Measurements from ENCODE around the gene CDC6. TPM values are rescaled to one million over a fixed set of nuclear protein-coding genes. Genes with fewer than 3 reads are reported as not detected.
A peak's percentile ranks its signal among the peaks of the same experiment; 100 is the strongest.

Gene CDC6
- total RNA-seq, 1 donor from 2014 or later: 139 TPM

DNA sequence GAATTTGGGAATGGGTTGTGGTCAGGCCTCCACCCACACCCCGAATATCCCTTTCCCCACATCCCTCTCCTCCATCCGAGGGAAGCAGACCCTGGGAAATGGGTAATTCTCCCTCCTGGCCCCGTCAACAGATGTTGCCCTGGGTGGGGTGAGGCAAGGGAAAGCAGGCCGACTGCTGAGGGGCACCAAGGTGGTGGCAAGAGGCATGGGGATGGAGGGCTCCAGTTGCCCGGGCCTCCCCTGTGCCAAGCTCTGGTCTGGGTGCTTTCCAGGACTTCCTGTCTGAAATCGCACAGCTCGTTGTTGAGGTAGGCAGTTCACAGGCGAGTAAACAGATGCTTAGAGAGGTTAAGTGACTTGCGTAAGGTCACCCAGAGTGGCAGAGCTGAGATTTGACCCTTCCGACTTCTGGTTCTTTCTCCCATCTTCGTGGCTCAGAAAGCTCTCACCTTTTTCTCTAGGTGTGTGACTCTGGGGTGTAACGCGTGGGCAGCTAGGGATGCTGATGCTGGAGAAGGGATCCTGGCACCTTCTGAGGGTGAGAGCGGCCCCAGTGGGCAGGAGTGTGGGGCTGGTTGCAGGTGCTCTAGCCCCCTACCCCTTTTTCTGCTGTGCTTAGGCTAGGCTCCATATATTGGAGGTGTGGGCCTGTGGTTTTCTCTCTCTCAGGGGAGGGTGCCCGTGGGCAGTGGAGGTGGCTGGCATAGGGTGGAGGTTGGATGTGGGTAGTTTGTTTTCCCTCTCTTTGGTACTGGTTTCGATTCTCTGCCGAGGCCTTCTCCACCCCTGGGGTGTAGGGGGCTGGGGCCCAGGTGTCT lies 38.5 kb downstream of the CDC6 start:
- peaks cover 11% of the 10 kb centered on the region for H3K36me3 Mint-ChIP-seq (ENCODE audit: low read depth)

DNA sequence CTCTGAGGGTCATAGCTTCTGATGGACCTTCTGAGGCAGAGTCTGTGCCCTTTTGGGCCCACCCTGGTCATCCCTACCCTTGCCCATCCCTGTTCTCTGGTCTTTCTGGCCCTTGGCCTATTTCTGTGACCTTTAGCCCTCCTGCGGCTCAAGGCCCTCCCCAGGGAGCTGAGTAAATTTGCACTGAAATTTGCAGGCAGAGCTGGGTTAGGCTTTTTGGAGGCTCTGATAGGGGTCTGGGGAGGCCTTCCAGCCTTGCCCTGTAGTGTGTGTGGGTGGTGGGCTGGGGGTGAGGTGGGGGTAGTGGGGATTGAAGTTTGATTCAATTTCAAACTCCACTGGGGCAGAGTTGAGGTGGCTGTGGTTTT lies 39.1 kb downstream of the CDC6 start:
- DNase-seq: no peak
- Mint-ChIP-seq H3K27ac (peak overlapping the region; percentile 93), H3K27me3 (peaks cover 2% of the 10 kb centered on the region), H3K4me1 (peaks cover 86% of the 10 kb centered on the region), H3K4me3 (peak overlapping the region; percentile 85), H3K36me3 (ENCODE audit: low read depth) (peaks cover 17% of the 10 kb centered on the region), H3K9me3 (no peaks in the 10 kb centered on the region)
- intact Hi-C loops (cut with micrococcal nuclease): loop anchor here (1.0 kb wide), 1 partner anchor 9 kb away; no protein-coding TSS in a partner anchor

More for the DNA sequence above, 38.5 kb downstream of the CDC6 start:
- peak overlapping the region; percentile 93 for H3K27ac Mint-ChIP-seq
- peaks cover 86% of the 10 kb centered on the region for H3K4me1 Mint-ChIP-seq
- intact Hi-C loops (cut with micrococcal nuclease): loop anchor here (1.0 kb wide), 1 partner anchor 8 kb away; no protein-coding TSS in a partner anchor
- H3K27me3 Mint-ChIP-seq: peaks cover 2% of the 10 kb centered on the region
- DNase-seq: peak; percentile 86
- peak overlapping the region; percentile 85 for H3K4me3 Mint-ChIP-seq
- no peaks in the 10 kb centered on the region for H3K9me3 Mint-ChIP-seq

DNA sequence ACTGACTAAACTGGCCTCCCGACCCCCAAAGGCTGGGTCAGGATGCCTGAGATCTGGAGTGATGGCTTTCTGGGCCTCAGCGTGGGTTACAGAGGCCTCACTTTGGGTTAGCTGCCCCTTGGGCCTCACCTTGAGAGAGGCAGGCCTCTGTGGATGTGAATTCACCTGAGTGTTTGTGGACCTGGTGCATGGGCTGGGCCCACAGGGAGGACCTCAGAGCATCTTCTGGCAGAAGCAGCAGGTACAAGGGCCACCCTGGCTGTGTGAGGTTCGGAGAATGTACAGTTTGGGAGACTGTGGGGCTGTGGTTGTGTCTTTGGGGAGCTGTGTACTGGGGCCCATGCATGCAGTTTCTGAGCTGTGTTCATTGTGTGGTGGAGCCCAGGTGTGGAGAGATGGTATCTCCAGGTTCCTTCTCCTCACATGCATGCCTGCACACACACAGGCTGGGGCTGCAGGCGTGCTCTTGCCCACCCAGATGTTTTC lies 39.6 kb downstream of the CDC6 start:
- Mint-ChIP-seq H3K27ac (peak overlapping the region; percentile 93), H3K36me3 (ENCODE audit: low read depth) (peaks cover 19% of the 10 kb centered on the region), H3K4me1 (peaks cover 82% of the 10 kb centered on the region), H3K27me3 (peaks cover 2% of the 10 kb centered on the region), H3K4me3 (peak overlapping the region; percentile 85), H3K9me3 (no peaks in the 10 kb centered on the region)
- intact Hi-C loops (cut with micrococcal nuclease): no loop called here
- peak; percentile 70 for DNase-seq

DNA sequence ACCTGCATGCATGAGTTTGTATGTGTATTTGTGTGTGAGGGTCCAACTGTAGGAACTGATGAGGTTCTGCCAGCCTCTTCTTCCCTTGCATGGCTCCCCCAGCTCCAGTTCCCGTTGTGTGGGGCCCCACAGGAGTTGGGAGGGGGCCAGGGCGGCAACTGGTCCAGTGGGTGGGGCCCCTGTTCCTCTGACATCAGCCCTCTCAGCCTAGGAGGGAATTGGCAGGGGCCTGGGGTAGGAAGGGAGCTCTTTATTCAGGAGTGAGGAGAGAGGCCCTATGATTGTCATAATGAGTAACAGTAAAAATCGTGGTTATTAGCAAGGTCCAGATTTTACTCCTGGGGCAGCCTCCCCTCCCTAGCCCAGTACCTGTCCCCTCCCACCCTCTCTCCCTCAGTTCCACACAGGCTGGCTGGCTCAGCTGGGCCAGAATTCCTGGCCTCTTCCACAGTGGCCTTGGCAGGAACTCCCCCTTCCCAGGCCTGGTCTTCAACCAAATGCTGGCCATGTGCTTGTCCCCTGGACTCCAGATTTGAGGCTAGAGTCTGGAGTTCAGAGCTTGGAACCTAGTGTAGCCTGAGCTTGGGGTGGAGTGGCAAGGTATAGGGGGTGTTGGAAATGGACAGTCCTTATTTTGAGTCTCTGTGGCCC lies 40.2 kb downstream of the CDC6 start:
- Mint-ChIP-seq H3K4me1 (peaks cover 81% of the 10 kb centered on the region), H3K4me3 (peak overlapping the region; percentile 85), H3K36me3 (ENCODE audit: low read depth) (peaks cover 22% of the 10 kb centered on the region), H3K27ac (peak overlapping the region; percentile 93), H3K9me3 (no peaks in the 10 kb centered on the region), H3K27me3 (no peaks in the 10 kb centered on the region)
- intact Hi-C loops (cut with micrococcal nuclease): no loop called here
- DNase-seq: no peak

DNA sequence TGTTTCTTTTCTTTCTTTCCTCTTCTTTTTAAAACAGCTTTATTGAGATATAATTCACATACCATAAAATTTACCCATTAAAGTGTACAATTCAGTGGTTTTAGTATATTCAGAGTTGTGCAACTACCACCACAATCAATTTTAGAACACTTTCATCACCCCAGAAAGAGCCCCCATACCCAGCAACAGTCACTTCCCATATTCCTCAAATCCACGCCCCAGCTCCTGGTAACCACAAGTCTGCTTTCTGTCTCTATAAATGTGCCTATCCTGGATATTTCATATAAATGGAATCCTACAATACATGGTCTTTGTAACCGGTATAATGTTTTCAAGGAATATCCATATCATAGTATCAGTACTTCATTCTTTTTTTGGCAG lies 40.7 kb downstream of the CDC6 start:
- intact Hi-C loops (cut with micrococcal nuclease): no loop called here
- Mint-ChIP-seq H3K4me3 (no peak overlapping the region), H3K36me3 (ENCODE audit: low read depth) (peaks cover 23% of the 10 kb centered on the region), H3K9me3 (no peaks in the 10 kb centered on the region), H3K27ac (no peak overlapping the region), H3K27me3 (no peaks in the 10 kb centered on the region), H3K4me1 (peaks cover 77% of the 10 kb centered on the region)
- DNase-seq: no peak

DNA sequence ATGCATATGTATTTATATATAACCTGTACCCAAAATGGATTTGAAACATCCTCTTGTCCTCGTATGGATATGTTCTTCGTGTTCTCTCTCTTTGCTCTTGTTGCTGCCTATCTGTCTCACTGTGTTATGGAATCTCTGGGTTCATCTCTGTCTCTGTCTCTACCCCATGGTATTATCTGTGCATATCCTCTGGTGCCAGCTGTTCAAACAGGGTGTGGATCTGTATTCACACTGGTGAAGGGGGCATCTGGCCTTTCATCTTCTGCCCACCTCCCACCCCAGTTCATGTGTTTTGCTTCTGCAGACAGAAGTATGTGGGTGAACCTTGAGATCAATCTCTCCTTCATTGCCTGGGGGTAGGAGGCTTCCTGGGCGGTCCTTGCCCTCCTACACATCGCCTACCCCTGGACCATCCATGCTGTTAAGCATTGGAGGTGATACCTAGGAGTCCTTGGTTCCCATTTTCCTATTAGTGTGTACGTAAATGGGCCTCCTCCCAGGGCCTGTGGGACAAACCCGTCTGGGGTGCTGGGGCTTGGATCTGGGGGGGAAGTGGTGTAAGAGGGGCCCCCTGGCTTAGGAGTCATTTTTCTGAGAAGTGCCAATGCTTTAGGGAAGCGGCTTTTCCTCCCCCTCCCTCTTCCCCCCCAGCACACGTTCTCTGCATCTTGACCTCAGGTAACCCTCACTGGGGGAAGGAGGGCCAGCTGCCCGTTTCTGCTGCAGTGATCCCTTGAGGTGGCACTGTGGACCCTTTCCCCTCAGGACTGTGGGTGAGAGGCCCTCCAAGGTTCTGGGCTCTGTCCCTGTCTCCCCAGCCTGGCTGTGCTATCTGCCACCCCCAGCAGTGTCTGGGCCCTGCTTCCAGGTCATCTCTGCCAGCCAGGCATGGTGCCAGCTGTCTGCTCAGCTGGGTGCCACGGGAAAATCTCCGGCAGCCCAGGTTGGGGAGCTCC lies 42.4 kb downstream of the CDC6 start:
- Mint-ChIP-seq H3K4me1 (peaks cover 80% of the 10 kb centered on the region), H3K4me3 (peak overlapping the region; percentile 78), H3K9me3 (no peaks in the 10 kb centered on the region), H3K36me3 (ENCODE audit: low read depth) (peaks cover 32% of the 10 kb centered on the region), H3K27me3 (no peaks in the 10 kb centered on the region), H3K27ac (peak overlapping the region; percentile 47)
- intact Hi-C loops (cut with micrococcal nuclease): loop anchor here (1.0 kb wide), 1 partner anchor 8 kb away; no protein-coding TSS in a partner anchor
- DNase-seq: peak; percentile 70

DNA sequence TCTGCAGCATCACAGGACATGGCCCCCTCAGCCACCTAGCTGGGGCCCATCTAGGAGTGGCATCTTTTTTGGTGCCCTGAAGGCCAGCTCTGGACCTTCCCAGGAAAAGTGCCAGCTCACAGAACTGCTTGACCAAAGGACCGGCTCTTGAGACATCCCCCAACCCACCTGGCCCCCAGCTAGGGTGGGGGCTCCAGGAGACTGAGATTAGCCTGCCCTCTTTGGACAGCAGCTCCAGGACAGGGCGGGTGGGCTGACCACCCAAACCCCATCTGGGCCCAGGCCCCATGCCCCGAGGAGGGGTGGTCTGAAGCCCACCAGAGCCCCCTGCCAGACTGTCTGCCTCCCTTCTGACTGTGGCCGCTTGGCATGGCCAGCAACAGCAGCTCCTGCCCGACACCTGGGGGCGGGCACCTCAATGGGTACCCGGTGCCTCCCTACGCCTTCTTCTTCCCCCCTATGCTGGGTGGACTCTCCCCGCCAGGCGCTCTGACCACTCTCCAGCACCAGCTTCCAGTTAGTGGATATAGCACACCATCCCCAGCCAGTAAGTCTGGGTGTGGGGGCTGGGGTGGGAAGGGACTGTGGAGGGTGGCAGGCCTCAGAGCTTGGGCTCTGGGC lies 43.3 kb downstream of the CDC6 start:
- Mint-ChIP-seq H3K27ac (peak overlapping the region; percentile 68), H3K4me3 (peak overlapping the region; percentile 78), H3K4me1 (peaks cover 73% of the 10 kb centered on the region), H3K27me3 (no peaks in the 10 kb centered on the region), H3K36me3 (ENCODE audit: low read depth) (peaks cover 33% of the 10 kb centered on the region), H3K9me3 (no peaks in the 10 kb centered on the region)
- intact Hi-C loops (cut with micrococcal nuclease): loop anchor here (1.0 kb wide), 1 partner anchor 7 kb away; no protein-coding TSS in a partner anchor
- no peak for DNase-seq

DNA sequence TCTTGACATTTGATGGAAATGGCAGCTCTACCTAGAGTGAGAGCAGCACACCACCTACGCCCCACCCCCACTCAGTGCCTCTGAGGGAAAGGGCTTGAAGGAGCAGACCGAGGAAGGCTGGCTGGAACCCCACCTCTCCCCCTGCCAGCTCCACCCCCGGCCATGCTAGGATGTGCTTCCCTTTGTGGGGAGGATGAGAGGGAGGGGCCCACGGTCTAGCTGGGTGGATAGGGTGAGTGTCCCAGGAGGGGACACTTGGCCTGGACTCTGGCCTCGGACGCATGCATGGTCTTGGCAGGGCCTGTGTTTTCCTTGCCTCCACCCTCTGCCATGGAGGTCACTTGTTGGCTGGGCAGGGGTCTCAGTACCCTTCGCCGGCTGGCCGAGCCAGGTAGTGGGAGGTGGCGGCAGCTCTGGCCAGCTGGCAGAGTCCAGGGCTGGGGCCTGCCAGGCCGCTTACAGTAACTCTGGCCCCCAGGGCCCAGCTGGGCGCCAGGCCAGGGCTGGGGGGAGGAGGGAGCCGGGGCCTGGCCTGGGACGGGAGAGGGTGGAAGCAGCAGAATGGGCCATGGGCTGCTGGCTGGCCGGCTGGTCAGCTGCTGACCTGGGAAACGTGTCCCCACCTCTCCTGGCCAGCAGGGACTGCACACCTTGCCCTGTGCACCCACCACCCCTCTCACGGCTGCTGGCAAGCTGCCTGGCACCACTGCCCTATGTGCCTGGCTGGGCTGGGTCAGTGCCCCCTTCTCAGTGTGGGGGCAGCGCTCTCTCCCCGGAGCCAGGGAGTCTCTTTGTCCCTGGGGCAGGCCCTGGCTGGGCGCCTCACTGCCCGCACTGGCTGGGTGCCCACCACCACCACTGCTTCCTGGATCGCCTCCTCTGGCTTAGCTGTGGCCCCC lies 44.3 kb downstream of the CDC6 start:
- Mint-ChIP-seq H3K36me3 (ENCODE audit: low read depth) (peaks cover 33% of the 10 kb centered on the region), H3K27me3 (no peaks in the 10 kb centered on the region), H3K4me3 (peak overlapping the region; percentile 53), H3K9me3 (no peaks in the 10 kb centered on the region), H3K4me1 (peaks cover 68% of the 10 kb centered on the region), H3K27ac (peak overlapping the region; percentile 68)
- intact Hi-C loops (cut with micrococcal nuclease): no loop called here
- DNase-seq: peak; percentile 71

DNA sequence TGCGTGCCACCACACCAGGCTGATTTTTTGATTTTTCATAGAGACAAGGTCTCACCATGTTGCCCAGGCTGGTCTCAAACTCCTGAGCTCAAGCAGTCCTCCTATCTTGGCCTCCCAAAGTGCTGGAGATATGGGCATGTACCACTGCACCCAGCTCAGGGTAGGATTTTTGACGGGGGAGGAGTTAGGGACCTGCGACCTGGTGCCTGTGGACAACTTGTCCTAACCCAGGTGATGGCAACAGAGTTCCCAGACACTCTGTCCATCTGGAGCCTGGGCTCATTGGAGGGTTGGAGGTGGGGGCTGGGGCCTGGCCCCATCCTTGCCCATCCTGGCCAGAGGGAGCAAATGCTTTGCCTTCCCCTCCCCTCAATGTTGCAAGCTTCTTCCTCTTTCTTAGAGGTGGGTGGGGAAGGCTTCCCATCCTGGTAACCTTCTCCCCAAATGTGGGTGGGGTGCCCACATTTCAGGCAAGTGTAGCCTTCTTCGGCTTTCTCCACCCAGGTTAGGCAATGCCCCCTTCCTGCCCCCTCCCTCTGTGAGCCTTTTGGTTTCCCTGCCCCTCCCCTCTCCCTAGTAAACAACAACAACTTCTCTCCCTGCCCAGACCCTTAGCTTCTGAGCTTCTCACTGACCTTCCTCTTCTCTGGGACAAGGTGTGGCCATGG lies 46.2 kb downstream of the CDC6 start:
- intact Hi-C loops (cut with micrococcal nuclease): no loop called here
- peak overlapping the region; percentile 72 for H3K27ac Mint-ChIP-seq
- DNase-seq: no peak
- peaks cover 40% of the 10 kb centered on the region for H3K36me3 Mint-ChIP-seq (ENCODE audit: low read depth)
- H3K9me3 Mint-ChIP-seq: no peaks in the 10 kb centered on the region
- peaks cover 66% of the 10 kb centered on the region for H3K4me1 Mint-ChIP-seq
- no peaks in the 10 kb centered on the region for H3K27me3 Mint-ChIP-seq
- H3K4me3 Mint-ChIP-seq: peak overlapping the region; percentile 70

DNA sequence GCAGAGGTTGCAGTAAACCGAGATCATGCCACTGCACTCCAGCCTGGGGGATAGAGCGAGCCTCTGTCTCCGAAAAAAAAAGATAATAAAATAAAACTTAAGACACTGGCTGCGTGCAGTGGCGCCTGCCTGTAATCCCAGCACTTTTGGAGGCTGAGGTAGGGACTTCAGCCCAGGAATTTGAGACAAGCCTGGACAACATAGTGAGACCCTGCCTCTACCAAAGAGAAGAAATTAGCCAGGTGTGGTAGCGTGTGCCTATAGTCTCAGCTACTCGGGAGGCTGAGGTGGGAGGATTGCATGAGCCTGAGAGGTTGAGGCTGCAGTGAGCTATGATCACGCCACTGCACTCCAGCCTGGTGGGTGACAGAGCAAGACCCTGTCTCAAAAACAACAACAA lies 47.9 kb downstream of the CDC6 start:
- intact Hi-C loops (cut with micrococcal nuclease): no loop called here
- Mint-ChIP-seq H3K36me3 (ENCODE audit: low read depth) (peaks cover 51% of the 10 kb centered on the region), H3K27me3 (no peaks in the 10 kb centered on the region), H3K27ac (no peak overlapping the region), H3K4me3 (no peak overlapping the region), H3K4me1 (peaks cover 69% of the 10 kb centered on the region), H3K9me3 (no peaks in the 10 kb centered on the region)
- no peak for DNase-seq

DNA sequence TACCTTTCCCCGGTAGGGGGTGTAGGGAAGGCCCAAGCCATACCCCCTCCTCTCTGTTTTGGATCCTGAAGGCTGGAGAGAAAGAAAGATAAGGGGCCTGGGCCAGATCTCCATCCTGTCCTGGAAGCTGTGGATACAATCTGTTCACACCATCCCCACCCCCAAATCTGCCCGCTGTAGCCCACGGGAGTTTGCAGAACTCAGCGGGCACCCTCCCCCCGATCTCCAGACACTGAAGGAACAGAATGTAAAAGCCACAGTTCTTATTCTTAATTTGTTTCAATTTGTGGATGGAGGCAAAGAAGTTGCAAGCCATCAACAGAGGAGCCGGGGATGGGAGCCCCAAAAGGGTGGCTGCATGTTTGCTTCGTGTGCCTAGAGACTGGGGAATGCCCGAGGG lies 49.7 kb downstream of the CDC6 start:
- DNase-seq: no peak

DNA sequence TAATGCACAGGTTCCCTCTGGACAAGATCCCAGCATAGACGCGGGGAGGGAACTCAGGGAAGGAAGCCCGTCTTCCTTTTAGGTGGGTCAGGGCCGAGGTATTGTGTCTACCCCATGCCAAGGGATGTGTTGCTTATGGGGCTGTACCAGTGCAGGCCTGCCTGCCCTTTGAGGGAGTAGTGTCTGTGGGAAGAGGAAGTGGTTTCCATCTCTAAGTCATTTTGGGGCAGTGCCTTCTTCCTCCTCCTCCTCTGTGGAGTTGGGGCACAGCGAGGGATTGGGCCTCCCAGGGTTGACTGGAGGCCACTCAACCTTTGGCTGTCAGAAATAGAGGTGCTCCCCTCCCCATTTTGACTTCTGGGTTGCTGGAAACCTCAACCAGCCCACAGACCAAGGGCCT lies 50.4 kb downstream of the CDC6 start:
- no peak for DNase-seq
- no peaks in the 10 kb centered on the region for H3K27me3 Mint-ChIP-seq
- peaks cover 61% of the 10 kb centered on the region for H3K4me1 Mint-ChIP-seq

More for the DNA sequence above, 49.7 kb downstream of the CDC6 start:
- Mint-ChIP-seq H3K27me3 (no peaks in the 10 kb centered on the region), H3K9me3 (no peaks in the 10 kb centered on the region), H3K4me1 (peaks cover 62% of the 10 kb centered on the region), H3K4me3 (peak overlapping the region; percentile 11), H3K36me3 (ENCODE audit: low read depth) (peaks cover 44% of the 10 kb centered on the region), H3K27ac (no peak overlapping the region)
- intact Hi-C loops (cut with micrococcal nuclease): no loop called here

More for the DNA sequence above, 50.4 kb downstream of the CDC6 start:
- Mint-ChIP-seq H3K9me3 (no peaks in the 10 kb centered on the region), H3K36me3 (ENCODE audit: low read depth) (peaks cover 41% of the 10 kb centered on the region), H3K27ac (peak overlapping the region; percentile 76), H3K4me3 (peak overlapping the region; percentile 28)
- intact Hi-C loops (cut with micrococcal nuclease): loop anchor here (1.0 kb wide), 1 partner anchor 8 kb away; no protein-coding TSS in a partner anchor
